Activated T-cell treated with anti-CD3 and anti-CD28 coated beads for 24 hours (primary cell): ENCODE measurements around the gene TGFBI.

Experiments
- DNase-seq: peaks from one replicate; pipeline ENCODE4 v3.0.0-alpha.2; 2020; ENCODE audit warnings: low read depth

Gene TGFBI

GRCh38 chr5:136004436-136004835 lies 24.4 kb upstream of the TGFBI start:
- no peak for DNase-seq

- DNase-seq = no peak
Observed at GRCh38 chr5:136005476-136005875, 23.3 kb upstream of the TGFBI start.

- DNase-seq = no peak
Observed at GRCh38 chr5:136006164-136006563, 22.6 kb upstream of the TGFBI start.

GRCh38 chr5:136006761-136007251 lies 22.0 kb upstream of the TGFBI start:
- DNase-seq = no peak

GRCh38 chr5:136007271-136007670 lies 21.5 kb upstream of the TGFBI start:
- no peak for DNase-seq

- no peak for DNase-seq
Observed at GRCh38 chr5:136011414-136012001, 17.3 kb upstream of the TGFBI start.

- DNase-seq = no peak
Observed at GRCh38 chr5:136012041-136012804, 16.6 kb upstream of the TGFBI start.

GRCh38 chr5:136013559-136013958 lies 15.2 kb upstream of the TGFBI start:
- no peak for DNase-seq

- DNase-seq = no peak
Observed at GRCh38 chr5:136014049-136015002, 14.5 kb upstream of the TGFBI start.

- DNase-seq = no peak
Observed at GRCh38 chr5:136015003-136015375, 13.8 kb upstream of the TGFBI start.

- DNase-seq = no peak
Observed at GRCh38 chr5:136015966-136016650, 12.7 kb upstream of the TGFBI start.

GRCh38 chr5:136016945-136017530 lies 11.8 kb upstream of the TGFBI start:
- DNase-seq = no peak

- no peak for DNase-seq
Observed at GRCh38 chr5:136018814-136019783, 9.7 kb upstream of the TGFBI start.

- no peak for DNase-seq
Observed at GRCh38 chr5:136020001-136020382, 8.8 kb upstream of the TGFBI start.

GRCh38 chr5:136020383-136021015 lies 8.3 kb upstream of the TGFBI start:
- no peak for DNase-seq

GRCh38 chr5:136021016-136021405 lies 7.8 kb upstream of the TGFBI start:
- no peak for DNase-seq

GRCh38 chr5:136022965-136023364 lies 5.8 kb upstream of the TGFBI start:
- no peak for DNase-seq

GRCh38 chr5:136023958-136024541 lies 4.7 kb upstream of the TGFBI start:
- no peak for DNase-seq

- no peak for DNase-seq
Observed at GRCh38 chr5:136025900-136026299, 2.9 kb upstream of the TGFBI start.

GRCh38 chr5:136026636-136027035 lies 2.2 kb upstream of the TGFBI start:
- no peak for DNase-seq
